Vagina (tissue), 2 donors: ENCODE data around the gene FAM53A.

Experiments
- POLR2A ChIP-seq, 2 donors: fragments of 450-650 bp; IDR thresholded peaks; one replicate each; pipeline ENCODE4 v1.6.1; 2017; ENCODE audit warnings: antibody characterized with exemption in 2 of 2, mild to moderate bottlenecking in 2 of 2, moderate library complexity in 2 of 2
- POLR2AphosphoS5 ChIP-seq, 2 donors: sonication (generic); formaldehyde crosslinking; IDR thresholded peaks; one replicate each; pipeline ENCODE4 v1.9.0; 2017; ENCODE audit warnings: antibody characterized with exemption in 2 of 2, mild to moderate bottlenecking in 2 of 2, low read depth in 1 of 2; ENCODE audit not compliant: insufficient read depth in 1 of 2
- TF ChIP-seq, protein P1 (sequence below), 3 experiments: fragments of 450-650 bp in 2 of 3; fragments of 200-600 bp in 1 of 3; sonication (generic) in 1 of 3; IDR thresholded peaks; one replicate each; pipeline ENCODE4 v1.5.1; 2017 to 2019; ENCODE audit warnings: antibody characterized with exemption in 3 of 3, mild to moderate bottlenecking in 2 of 3, moderate library complexity in 2 of 3

DNA sequence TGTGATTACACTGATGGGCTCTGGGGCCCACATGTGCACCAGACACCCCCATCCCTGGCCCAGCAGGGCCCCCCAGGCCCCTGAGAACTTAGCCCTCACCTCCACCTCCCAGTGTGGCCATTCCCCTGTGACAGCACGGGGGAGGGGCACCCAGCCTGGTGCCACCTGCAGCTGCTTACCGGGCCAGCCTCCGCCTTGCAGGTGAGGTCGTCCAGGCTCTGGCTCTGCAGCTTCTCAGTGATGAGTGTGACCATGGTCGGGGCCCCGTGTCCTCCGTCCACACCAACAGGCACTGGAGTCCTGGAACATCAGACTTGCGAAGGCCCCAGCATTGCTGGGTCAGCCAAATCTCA lies 15.6 kb downstream of the FAM53A start:
- TF ChIP-seq POLR2AphosphoS5 (IDR thresholded peaks at IDR 0.05; ENCODE audit: insufficient read depth in 1 of 2, low read depth in 1 of 2) (no peak), POLR2A (IDR thresholded peaks at IDR 0.05) (no peak)
- TF ChIP-seq, protein P1, sequence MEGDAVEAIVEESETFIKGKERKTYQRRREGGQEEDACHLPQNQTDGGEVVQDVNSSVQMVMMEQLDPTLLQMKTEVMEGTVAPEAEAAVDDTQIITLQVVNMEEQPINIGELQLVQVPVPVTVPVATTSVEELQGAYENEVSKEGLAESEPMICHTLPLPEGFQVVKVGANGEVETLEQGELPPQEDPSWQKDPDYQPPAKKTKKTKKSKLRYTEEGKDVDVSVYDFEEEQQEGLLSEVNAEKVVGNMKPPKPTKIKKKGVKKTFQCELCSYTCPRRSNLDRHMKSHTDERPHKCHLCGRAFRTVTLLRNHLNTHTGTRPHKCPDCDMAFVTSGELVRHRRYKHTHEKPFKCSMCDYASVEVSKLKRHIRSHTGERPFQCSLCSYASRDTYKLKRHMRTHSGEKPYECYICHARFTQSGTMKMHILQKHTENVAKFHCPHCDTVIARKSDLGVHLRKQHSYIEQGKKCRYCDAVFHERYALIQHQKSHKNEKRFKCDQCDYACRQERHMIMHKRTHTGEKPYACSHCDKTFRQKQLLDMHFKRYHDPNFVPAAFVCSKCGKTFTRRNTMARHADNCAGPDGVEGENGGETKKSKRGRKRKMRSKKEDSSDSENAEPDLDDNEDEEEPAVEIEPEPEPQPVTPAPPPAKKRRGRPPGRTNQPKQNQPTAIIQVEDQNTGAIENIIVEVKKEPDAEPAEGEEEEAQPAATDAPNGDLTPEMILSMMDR (IDR thresholded peaks at IDR 0.05): no peak
